Mammary epithelial cell (primary cell): Measurements from ENCODE around the gene LHPP.

Experiments
- CTCF ChIP-seq, 2 donors: IDR thresholded peaks in 1 of 2; conservative IDR thresholded peaks in 1 of 2; 2 replicates each; pipeline ENCODE4 v1.5.1; 2011 to 2012; ENCODE audit warnings: inconsistent platforms in 2 of 2, low read length in 2 of 2, mild to moderate bottlenecking in 2 of 2, control low read depth in 1 of 2, low read depth in 1 of 2; ENCODE audit not compliant: insufficient read depth in 1 of 2; ENCODE audit errors: extremely low read depth in 1 of 2
- EZH2 ChIP-seq: IDR thresholded peaks from 2 replicates; pipeline ENCODE4 v1.6.1; 2012; ENCODE audit warnings: low read length, inconsistent platforms, borderline replicate concordance

- no peak for TF ChIP-seq EZH2
- no peak for TF ChIP-seq CTCF (conservative IDR thresholded peaks at IDR 0.05 in 1 of 2, IDR thresholded peaks at IDR 0.05 in 1 of 2; ENCODE audit: extremely low read depth in 1 of 2, insufficient read depth in 1 of 2, low read depth in 1 of 2, low read length in 2 of 2)
Measured at GRCh38 chr10:124484031-124484430, 22.4 kb downstream of the LHPP start.
